Neuronal stem cell (in vitro differentiated cells): Measurements from ENCODE around the gene ZNF76.
"Not testable (repeated sequence)": the region's sequence is repeated elsewhere in the genome, so short reads cannot be mapped to it uniquely, and the experiment has no call there.

ENCODE experiments used
- DNase-seq: peaks from one replicate; pipeline ENCODE4 v3.0.0-alpha.2; 2013; ENCODE audit warnings: low spot score
- H2AFZ ChIP-seq: one replicate; pipeline ENCODE4 v1.6.1; 2013; ENCODE audit warnings: mild to moderate bottlenecking, low read length, inconsistent platforms
- H2AK5ac ChIP-seq: 2 replicates; pipeline ENCODE4 v1.6.1; 2013; ENCODE audit warnings: low read depth, mild to moderate bottlenecking, inconsistent platforms, low read length, moderate library complexity, mixed read lengths
- H2BK120ac ChIP-seq: 2 replicates; pipeline ENCODE4 v1.6.1; 2013; ENCODE audit warnings: low read depth, mild to moderate bottlenecking, inconsistent platforms, low read length, moderate library complexity, mixed read lengths
- H2BK12ac ChIP-seq: one replicate; pipeline ENCODE4 v1.6.1; 2013; ENCODE audit warnings: low read length, inconsistent platforms
- H2BK15ac ChIP-seq: 2 replicates; pipeline ENCODE4 v1.6.1; 2013; ENCODE audit warnings: mild to moderate bottlenecking, low read length, inconsistent platforms, mixed read lengths
- H2BK5ac ChIP-seq: one replicate; pipeline ENCODE4 v1.6.1; 2013; ENCODE audit warnings: inconsistent platforms, mild to moderate bottlenecking, low read length, moderate library complexity
- H3K14ac ChIP-seq: one replicate; pipeline ENCODE4 v1.6.1; 2013; ENCODE audit warnings: low read length, inconsistent platforms
- H3K18ac ChIP-seq: 2 replicates; pipeline ENCODE4 v1.6.1; 2013; ENCODE audit warnings: low read length, inconsistent platforms
- H3K23ac ChIP-seq: 2 replicates; pipeline ENCODE4 v1.6.1; 2013; ENCODE audit warnings: low read depth, mild to moderate bottlenecking, mixed read lengths, low read length, inconsistent platforms; ENCODE audit not compliant: poor library complexity
- H3K27ac ChIP-seq: replicated peaks from 3 replicates; pipeline ENCODE4 v1.5.1; 2013; ENCODE audit warnings: low read length, inconsistent platforms
- H3K27me3 ChIP-seq, 3 experiments: 2 replicates each; pipeline ENCODE4 v1.6.1; 2013; ENCODE audit warnings: low read length in 3 of 3, mild to moderate bottlenecking in 2 of 3, inconsistent platforms in 1 of 3, low read depth in 1 of 3, mixed read lengths in 1 of 3, moderate library complexity in 1 of 3; ENCODE audit not compliant: control insufficient read depth in 3 of 3, insufficient read depth in 3 of 3
- H3K36me3 ChIP-seq, 2 donors: replicated peaks in 1 of 2; 2 replicates each; pipeline ENCODE4 v1.6.1; 2013; ENCODE audit warnings: low read length in 2 of 2; ENCODE audit not compliant: control insufficient read depth in 2 of 2, insufficient read depth in 2 of 2
- H3K4ac ChIP-seq: 2 replicates; pipeline ENCODE4 v1.6.1; 2013; ENCODE audit warnings: inconsistent platforms, mild to moderate bottlenecking, low read length, moderate library complexity
- H3K4me1 ChIP-seq, 2 donors: 1 replicate in 1 of 2; 2 replicates in 1 of 2; pipeline ENCODE4 v1.6.1; 2013; ENCODE audit warnings: low read length in 2 of 2, low read depth in 1 of 2; ENCODE audit not compliant: control insufficient read depth in 2 of 2, insufficient read depth in 1 of 2
- H3K4me2 ChIP-seq: one replicate; pipeline ENCODE4 v1.6.1; 2013; ENCODE audit warnings: mild to moderate bottlenecking, low read length, inconsistent platforms; ENCODE audit not compliant: insufficient read depth, poor library complexity, severe bottlenecking
- H3K4me3 ChIP-seq, 2 donors: 2 replicates each; pipeline ENCODE4 v1.5.1; 2013; ENCODE audit warnings: low read length in 2 of 2, mild to moderate bottlenecking in 2 of 2, inconsistent platforms in 1 of 2, moderate library complexity in 1 of 2
- H3K79me1 ChIP-seq: one replicate; pipeline ENCODE4 v1.6.1; 2013; ENCODE audit warnings: low read depth, mild to moderate bottlenecking, inconsistent platforms, low read length, moderate library complexity
- H3K9ac ChIP-seq: one replicate; pipeline ENCODE4 v1.6.1; 2013; ENCODE audit warnings: mild to moderate bottlenecking, low read depth, low read length, inconsistent platforms; ENCODE audit not compliant: poor library complexity
- H3K9me3 ChIP-seq, 2 donors: replicated peaks in 1 of 2; 2 replicates each; pipeline versions ENCODE3 to v1.6.1; 2013; ENCODE audit warnings: low read length in 2 of 2, mild to moderate bottlenecking in 2 of 2, inconsistent platforms in 1 of 2, low read depth in 1 of 2, mixed read lengths in 1 of 2, moderate library complexity in 1 of 2; ENCODE audit not compliant: control insufficient read depth in 2 of 2, insufficient read depth in 1 of 2
- H4K8ac ChIP-seq: one replicate; pipeline ENCODE4 v1.6.1; 2013; ENCODE audit warnings: low read depth, mild to moderate bottlenecking, inconsistent platforms, low read length, moderate library complexity
- H4K91ac ChIP-seq: one replicate; pipeline ENCODE4 v1.6.1; 2013; ENCODE audit warnings: low read length, low read depth, mild to moderate bottlenecking, inconsistent platforms; ENCODE audit not compliant: poor library complexity
- WGBS, 2 donors: extraction: QIAGEN DNeasy Blood & Tissue Kit; methylation state at CpG; one replicate each; pipeline ENCODE4 v1.1.7; 2013; ENCODE audit warnings: missing lambda C conversion rate in 2 of 2, mixed read lengths in 1 of 2; ENCODE audit not compliant: insufficient read length in 2 of 2, insufficient replicate concordance in 1 of 2; ENCODE audit errors: extremely low coverage in 2 of 2; 5-methylcytosine and 5-hydroxymethylcytosine counted together

ZNF76 gene

DNA sequence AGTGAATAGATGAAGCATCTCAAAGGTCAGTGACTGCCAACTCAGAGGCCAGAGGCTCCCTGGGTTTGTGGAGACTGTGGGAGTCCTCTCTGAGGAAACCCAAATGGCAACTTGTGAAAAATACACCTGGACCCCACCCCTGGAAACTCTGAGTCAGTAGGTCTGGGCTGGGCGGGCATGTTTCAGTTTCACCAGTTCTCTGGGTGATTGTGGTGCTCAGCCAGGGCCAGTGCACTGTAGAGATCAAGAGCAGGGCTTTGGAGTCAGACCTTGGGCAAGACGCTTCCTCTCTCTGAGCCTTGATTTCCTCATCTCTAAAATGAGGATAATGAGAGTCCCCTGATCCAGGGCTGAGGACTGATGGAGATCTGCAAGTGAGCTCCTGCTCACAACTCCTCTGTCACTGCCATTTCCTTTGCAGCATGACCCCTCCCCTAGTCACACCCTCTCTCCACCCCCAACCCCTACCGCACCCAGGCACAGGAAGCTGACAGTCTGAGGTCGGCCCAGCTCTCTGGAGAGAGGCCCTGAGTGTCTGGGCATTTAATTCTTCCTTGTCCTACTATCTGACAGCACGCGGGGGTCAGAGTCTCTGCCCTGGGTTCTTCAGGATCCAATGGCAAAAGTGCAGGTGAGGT is 43.2 kb downstream of the ZNF76 start:
- Histone ChIP-seq H3K27ac (no peak overlapping the region), H4K8ac (no peak overlapping the region), H4K91ac (no peak overlapping the region), H3K4ac (no peak overlapping the region), H2BK5ac (no peak overlapping the region), H3K14ac (no peak overlapping the region), H3K9ac (no peak overlapping the region), H3K4me2 (no peak overlapping the region), H3K4me3 (no peak overlapping the region), H3K27me3 (no peaks in the 10 kb centered on the region), H3K4me1 (peaks cover 6 to 8% of the 10 kb centered on the region in 2 donors), H2BK120ac (no peak overlapping the region), H3K23ac (no peak overlapping the region), H3K79me1 (no peaks in the 10 kb centered on the region), H2BK15ac (no peak overlapping the region), H3K9me3 (no peaks in the 10 kb centered on the region), H3K36me3 (peaks cover 0 to 5% of the 10 kb centered on the region in 2 donors), H2AK5ac (no peak overlapping the region), H2BK12ac (no peak overlapping the region), H3K18ac (no peak overlapping the region), H2AFZ (peak overlapping the region; percentile 90)
- WGBS, 2 donors: no CpG with 5 or more reads among the region's 6 CpGs
- no peak for DNase-seq

DNA sequence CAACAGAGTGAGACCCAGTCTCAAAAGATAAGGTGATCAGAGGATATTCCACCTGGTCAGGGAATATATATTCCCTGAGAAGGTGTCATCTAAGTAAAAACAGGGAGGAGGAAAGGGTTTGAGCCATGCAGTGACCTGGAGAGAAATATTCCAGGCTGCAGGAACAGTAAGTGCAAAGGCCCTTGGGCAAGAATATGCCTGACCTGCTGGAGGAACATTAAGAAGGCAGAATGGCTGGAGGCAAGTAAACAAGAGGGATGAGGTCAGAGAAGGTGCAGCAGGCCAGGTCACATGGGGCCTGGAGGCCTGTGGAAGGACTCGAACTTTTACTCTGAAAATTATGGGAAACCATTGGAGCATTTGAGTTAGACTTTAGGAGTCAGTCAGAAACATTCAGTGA is 44.8 kb downstream of the ZNF76 start:
- Histone ChIP-seq H3K14ac (no peak overlapping the region), H2BK15ac (no peak overlapping the region), H3K18ac (no peak overlapping the region), H3K23ac (no peak overlapping the region), H3K4me1 (peaks cover 2 to 8% of the 10 kb centered on the region in 2 donors), H2BK12ac (no peak overlapping the region), H3K4me2 (no peak overlapping the region), H4K8ac (no peak overlapping the region), H4K91ac (no peak overlapping the region), H2AK5ac (no peak overlapping the region), H3K9ac (no peak overlapping the region), H2BK5ac (no peak overlapping the region), H3K36me3 (no peaks in the 10 kb centered on the region), H3K79me1 (no peaks in the 10 kb centered on the region), H3K4me3 (no peak overlapping the region), H2AFZ (no peak overlapping the region), H3K27ac (no peak overlapping the region), H3K9me3 (no peaks in the 10 kb centered on the region), H2BK120ac (no peak overlapping the region), H3K4ac (no peak overlapping the region), H3K27me3 (no peaks in the 10 kb centered on the region)
- no CpG with 5 or more reads among the region's 1 CpG for WGBS, 2 donors
- DNase-seq: no peak

DNA sequence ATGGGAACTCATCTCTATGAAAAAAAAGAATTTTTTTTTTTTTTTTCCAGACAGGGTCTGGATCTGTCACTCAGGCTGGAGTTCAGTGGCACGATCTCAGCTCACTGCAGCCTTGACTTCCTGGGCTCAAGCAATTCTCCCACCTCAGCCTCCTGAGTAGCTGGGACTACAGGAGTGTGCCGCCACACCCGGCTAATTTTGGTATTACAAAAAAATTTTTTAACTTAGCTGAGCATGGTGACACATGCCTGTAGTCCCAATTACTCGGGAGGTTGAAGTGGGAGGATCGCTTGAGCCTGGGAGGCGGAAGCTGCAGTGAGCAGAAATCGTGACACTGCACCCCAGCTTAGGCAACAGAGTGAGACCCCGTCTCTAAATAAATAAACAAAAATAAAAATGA is 45.6 kb downstream of the ZNF76 start:
- Histone ChIP-seq H3K79me1 (no peaks in the 10 kb centered on the region), H2BK15ac (no peak overlapping the region), H4K8ac (no peak overlapping the region), H2AFZ (no peak overlapping the region), H3K14ac (no peak overlapping the region), H3K4me2 (no peak overlapping the region), H3K9me3 (no peaks in the 10 kb centered on the region), H2BK120ac (no peak overlapping the region), H3K4me3 (no peak overlapping the region), H3K4ac (no peak overlapping the region), H3K36me3 (no peaks in the 10 kb centered on the region), H2BK12ac (no peak overlapping the region), H2AK5ac (no peak overlapping the region), H3K23ac (no peak overlapping the region), H3K27me3 (peaks cover 0 to under 1% (median 0%) of the 10 kb centered on the region in 3 experiments), H3K9ac (no peak overlapping the region), H2BK5ac (no peak overlapping the region), H3K18ac (no peak overlapping the region), H4K91ac (no peak overlapping the region), H3K4me1 (peaks cover 4 to 8% of the 10 kb centered on the region in 2 donors), H3K27ac (no peak overlapping the region)
- no peak for DNase-seq
- no CpG with 5 or more reads among the region's 8 CpGs for WGBS, 2 donors

DNA sequence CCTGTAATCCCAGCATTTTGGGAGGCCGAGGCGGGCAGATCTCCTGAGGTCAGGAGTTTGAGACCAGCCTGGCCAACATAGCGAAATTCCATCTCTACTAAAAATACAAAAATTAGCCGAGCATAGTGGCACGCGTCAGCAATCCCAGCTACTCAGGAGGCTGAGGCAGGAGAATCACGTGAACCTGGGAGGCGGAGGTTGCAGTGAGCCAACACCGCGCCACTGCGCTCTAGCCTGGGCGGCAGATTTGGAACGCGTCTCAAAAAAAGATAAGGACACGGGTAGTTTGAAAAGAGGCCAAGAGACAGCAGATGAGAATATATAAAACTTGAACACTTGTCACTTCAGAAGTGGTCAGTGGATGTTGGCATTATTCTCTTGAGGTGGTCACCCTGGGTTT is 47.6 kb downstream of the ZNF76 start:
- H2BK15ac ChIP-seq, H3K79me1 ChIP-seq, H4K91ac ChIP-seq, H3K4me1 ChIP-seq, H3K4ac ChIP-seq, H2BK12ac ChIP-seq, H3K27ac ChIP-seq, H3K4me2 ChIP-seq, H3K14ac ChIP-seq, H3K36me3 ChIP-seq, H3K18ac ChIP-seq, H3K4me3 ChIP-seq, H2AK5ac ChIP-seq, H2BK120ac ChIP-seq, H4K8ac ChIP-seq, H3K9me3 ChIP-seq, H3K23ac ChIP-seq, H2BK5ac ChIP-seq, H3K9ac ChIP-seq, DNase-seq, H2AFZ ChIP-seq: not testable (repeated sequence)
- no CpG with 5 or more reads among the region's 15 CpGs for WGBS, 2 donors
- H3K27me3 ChIP-seq: peaks cover 0 to 17% (median 0%) of the 10 kb centered on the region in 3 experiments
